H1 (cell line): ENCODE results near the gene FAM111A. TPM values are rescaled to one million over a fixed set of nuclear protein-coding genes. Genes with fewer than 3 reads are reported as not detected.

Source experiments
- CEBPB ChIP-seq: IDR thresholded peaks from 2 replicates; pipeline ENCODE4 v1.6.1; 2012; ENCODE audit warnings: low read depth, low read length
- SIX5 ChIP-seq: IDR thresholded peaks from 2 replicates; pipeline ENCODE4 v1.6.1; 2011; ENCODE audit warnings: mild to moderate bottlenecking, low read depth, low read length
- TCF12 ChIP-seq: IDR thresholded peaks from 2 replicates; pipeline ENCODE4 v1.6.1; 2011; ENCODE audit warnings: low read depth, mild to moderate bottlenecking, low read length
- polyA plus RNA-seq, 7 experiments: library from polyadenylated mRNA; depleted of rRNA in 3 of 7; stranded (reverse) in 5 of 7; unstranded in 2 of 7; fragments of >200 nt in 5 of 7; fragments of 200-250 nt in 2 of 7; gene quantifications; 1 replicate in 5 of 7; 2 replicates in 1 of 7; 4 replicates in 1 of 7; pipeline versions ENCODE4 v1.2.1 to v1.2.3, GENCODE V29; 2011 to 2013; ENCODE audit warnings: missing spikeins in 2 of 7, mixed read lengths in 2 of 7
- total RNA-seq: library from RNA; stranded (reverse); fragmentation: NEBNext Ultra II Directional; extraction: Animal tissue kit (Norgen Biotek cat#: 25700); gene quantifications from 2 replicates; pipeline ENCODE4 v1.2.1, GENCODE V29; 2021

The FAM111A gene
- total and polyA plus RNA-seq, 2 of the 8 experiments (the other 6 are each of a cell fraction or from before 2014, with no cell fraction given) = 10.2 to 29.9 TPM

GRCh38 chr11:59193587-59194130 lies 51.0 kb downstream of the FAM111A start (continued):
- TF ChIP-seq SIX5 = no peak
- no peak for TF ChIP-seq TCF12
- TF ChIP-seq CEBPB = no peak
